ENCODE measurements around the gene CTNNA2.

Gene CTNNA2

DNA sequence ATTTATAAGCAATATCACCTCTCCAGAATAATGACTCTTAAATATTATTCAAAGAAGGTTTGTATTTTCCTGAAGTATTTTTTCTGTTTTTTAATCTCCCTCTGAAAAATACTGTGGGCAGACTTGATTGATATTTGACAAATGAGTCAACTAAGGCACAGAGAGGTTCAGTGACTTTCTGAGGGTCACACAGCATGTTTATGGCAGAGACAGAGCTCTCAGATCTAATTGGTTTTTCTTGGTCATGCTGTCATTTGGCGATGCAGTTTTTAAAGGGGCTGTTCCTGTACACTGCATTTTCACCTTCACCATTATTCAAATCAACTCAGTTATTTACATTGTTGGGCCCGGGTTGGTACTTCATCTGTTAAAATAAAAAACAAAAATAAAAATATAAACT lies 527.4 kb downstream of the CTNNA2 start:
- Histone ChIP-seq H3K4me1 (ENCODE audit: control insufficient read depth, insufficient read depth, low read depth, low read length) (no peaks in the 10 kb centered on the region), H3K4me2 (ENCODE audit: low read length, poor library complexity, severe bottlenecking) (no peak overlapping the region), H3K4me3 (ENCODE audit: insufficient read depth in 1 of 2, low read depth in 1 of 2, low read length in 2 of 2) (no peak overlapping the region), H2AK5ac (ENCODE audit: low read length, severe bottlenecking) (no peak overlapping the region), H3K36me3 (ENCODE audit: control insufficient read depth in 1 of 2, insufficient read depth in 2 of 2, low read depth in 1 of 2, low read length in 2 of 2) (no peaks in the 10 kb centered on the region), H3K23ac (ENCODE audit: low read length in 2 of 2) (no peak overlapping the region), H3K27me3 (ENCODE audit: control insufficient read depth in 1 of 2, insufficient read depth in 1 of 2, low read length in 2 of 2) (no peaks in the 10 kb centered on the region), H3K4ac (ENCODE audit: low read depth in 1 of 2, low read length in 2 of 2) (no peak overlapping the region), H2BK120ac (ENCODE audit: low read depth, low read length) (no peak overlapping the region), H4K8ac (ENCODE audit: low read length) (no peak overlapping the region), H3K9me3 (ENCODE audit: control insufficient read depth, low read length) (no peaks in the 10 kb centered on the region), H2BK12ac (ENCODE audit: low read length in 2 of 2) (no peak overlapping the region), H2BK15ac (ENCODE audit: low read depth, poor library complexity, severe bottlenecking) (no peak overlapping the region), H3K27ac (ENCODE audit: low read length, poor library complexity, severe bottlenecking) (no peak overlapping the region), H2BK5ac (ENCODE audit: low read depth, low read length, poor library complexity, severe bottlenecking) (no peak overlapping the region), H3K14ac (ENCODE audit: low read length in 2 of 2) (no peak overlapping the region), H3K18ac (ENCODE audit: low read depth in 1 of 2, low read length in 2 of 2) (no peak overlapping the region), H3K9ac (ENCODE audit: low read length) (no peak overlapping the region), H2AFZ (ENCODE audit: low read depth, low read length) (no peak overlapping the region), H3K79me1 (replicated peaks; ENCODE audit: low read length, poor library complexity, severe bottlenecking) (no peaks in the 10 kb centered on the region), H4K91ac (ENCODE audit: low read length) (no peak overlapping the region)
- no peak for DNase-seq
- WGBS: 67% methylated on average over 1 of the region's 2 CpGs

DNA sequence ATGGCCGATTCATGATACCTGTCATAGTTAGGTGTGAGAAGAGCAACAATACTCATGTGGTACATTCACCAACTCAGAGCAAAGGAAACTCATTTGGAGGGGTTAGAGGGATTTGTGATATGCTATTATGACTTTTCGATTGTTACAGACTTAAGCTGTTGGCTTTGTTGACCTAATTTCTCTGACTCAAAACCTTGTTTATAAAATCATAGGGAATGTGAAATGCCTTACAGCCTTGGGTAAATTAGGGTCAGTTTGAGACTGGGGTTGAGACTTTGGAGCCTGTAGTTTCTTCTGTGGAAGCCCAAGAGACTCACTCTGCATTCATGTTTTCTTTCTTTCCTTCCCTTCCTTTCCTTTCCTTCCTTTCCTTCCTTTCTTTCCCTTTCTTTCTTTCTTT lies 529.8 kb downstream of the CTNNA2 start:
- no peak overlapping the region for H2BK5ac ChIP-seq (ENCODE audit: low read depth, low read length, poor library complexity, severe bottlenecking)
- no peaks in the 10 kb centered on the region for H3K36me3 ChIP-seq (ENCODE audit: control insufficient read depth in 1 of 2, insufficient read depth in 2 of 2, low read depth in 1 of 2, low read length in 2 of 2)
- no peak overlapping the region for H2BK15ac ChIP-seq (ENCODE audit: low read depth, poor library complexity, severe bottlenecking)
- no peak overlapping the region for H2AK5ac ChIP-seq (ENCODE audit: low read length, severe bottlenecking)
- H2BK12ac ChIP-seq (ENCODE audit: low read length in 2 of 2): no peak overlapping the region
- H3K4me1 ChIP-seq (ENCODE audit: control insufficient read depth, insufficient read depth, low read depth, low read length): no peaks in the 10 kb centered on the region
- no peak overlapping the region for H3K9ac ChIP-seq (ENCODE audit: low read length)
- no peak overlapping the region for H4K8ac ChIP-seq (ENCODE audit: low read length)
- H2BK120ac ChIP-seq (ENCODE audit: low read depth, low read length): no peak overlapping the region
- no peak overlapping the region for H3K18ac ChIP-seq (ENCODE audit: low read depth in 1 of 2, low read length in 2 of 2)
- no peaks in the 10 kb centered on the region for H3K27me3 ChIP-seq (ENCODE audit: control insufficient read depth in 1 of 2, insufficient read depth in 1 of 2, low read length in 2 of 2)
- WGBS: 82% methylated on average over 2 of the region's 2 CpGs
- no peak overlapping the region for H2AFZ ChIP-seq (ENCODE audit: low read depth, low read length)
- H3K4me3 ChIP-seq (ENCODE audit: insufficient read depth in 1 of 2, low read depth in 1 of 2, low read length in 2 of 2): no peak overlapping the region
- H3K14ac ChIP-seq (ENCODE audit: low read length in 2 of 2): no peak overlapping the region
- no peaks in the 10 kb centered on the region for H3K79me1 ChIP-seq (replicated peaks; ENCODE audit: low read length, poor library complexity, severe bottlenecking)
- no peak overlapping the region for H3K23ac ChIP-seq (ENCODE audit: low read length in 2 of 2)
- DNase-seq: no peak
- no peak overlapping the region for H3K4me2 ChIP-seq (ENCODE audit: low read length, poor library complexity, severe bottlenecking)
- no peak overlapping the region for H4K91ac ChIP-seq (ENCODE audit: low read length)
- H3K9me3 ChIP-seq (ENCODE audit: control insufficient read depth, low read length): no peaks in the 10 kb centered on the region
- no peak overlapping the region for H3K27ac ChIP-seq (ENCODE audit: low read length, poor library complexity, severe bottlenecking)
- no peak overlapping the region for H3K4ac ChIP-seq (ENCODE audit: low read depth in 1 of 2, low read length in 2 of 2)

DNA sequence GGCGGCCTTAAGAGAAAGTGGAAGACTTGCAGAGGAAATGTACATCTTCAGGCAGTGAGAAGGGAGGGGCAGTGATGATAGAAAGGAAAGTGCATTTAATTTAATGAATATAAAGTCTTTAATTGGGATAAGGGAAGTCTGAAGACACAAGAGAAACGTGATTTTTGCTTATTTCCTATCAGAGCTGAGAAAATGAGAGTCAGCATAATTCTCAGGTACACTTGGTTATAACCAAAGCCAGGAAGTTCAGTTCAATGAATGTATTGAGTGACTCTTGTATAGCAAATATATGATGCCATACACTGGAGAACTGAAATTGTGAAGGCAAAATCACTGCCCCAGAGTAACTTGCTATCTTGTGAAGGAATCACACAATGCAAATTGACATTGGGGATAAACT lies 535.4 kb downstream of the CTNNA2 start:
- 59% methylated on average over 2 of the region's 2 CpGs for WGBS
- H2BK5ac ChIP-seq (ENCODE audit: low read depth, low read length, poor library complexity, severe bottlenecking): no peak overlapping the region

DNA sequence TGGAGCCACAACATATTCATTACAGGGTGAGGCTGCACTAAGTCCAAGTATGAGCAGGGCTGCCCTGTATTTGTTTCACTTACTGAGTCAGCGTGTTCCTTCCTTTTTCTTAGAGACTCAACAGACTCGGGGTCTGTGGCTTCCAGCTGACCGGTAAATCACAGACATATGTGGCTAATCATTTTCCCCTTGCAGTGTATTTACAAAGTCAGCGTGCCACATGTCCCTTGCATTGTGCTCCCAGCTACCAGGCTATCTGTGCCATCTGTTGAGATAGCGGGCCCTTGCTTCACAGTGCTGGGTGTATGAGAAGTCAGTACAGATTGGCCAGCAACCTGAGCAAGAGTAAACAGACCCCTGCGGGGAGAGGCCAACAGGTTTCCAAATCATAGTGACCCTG lies 537.4 kb downstream of the CTNNA2 start:
- Histone ChIP-seq H3K4me3 (ENCODE audit: insufficient read depth in 1 of 2, low read depth in 1 of 2, low read length in 2 of 2) (no peak overlapping the region), H3K4me2 (ENCODE audit: low read length, poor library complexity, severe bottlenecking) (no peak overlapping the region), H2BK120ac (ENCODE audit: low read depth, low read length) (no peak overlapping the region), H2BK5ac (ENCODE audit: low read depth, low read length, poor library complexity, severe bottlenecking) (no peak overlapping the region), H2AK5ac (ENCODE audit: low read length, severe bottlenecking) (no peak overlapping the region), H3K27me3 (ENCODE audit: control insufficient read depth in 1 of 2, insufficient read depth in 1 of 2, low read length in 2 of 2) (peaks cover 0 to 3% of the 10 kb centered on the region in 2 experiments), H3K79me1 (replicated peaks; ENCODE audit: low read length, poor library complexity, severe bottlenecking) (no peaks in the 10 kb centered on the region), H2BK15ac (ENCODE audit: low read depth, poor library complexity, severe bottlenecking) (no peak overlapping the region), H4K91ac (ENCODE audit: low read length) (no peak overlapping the region), H3K9me3 (ENCODE audit: control insufficient read depth, low read length) (no peaks in the 10 kb centered on the region), H3K4me1 (ENCODE audit: control insufficient read depth, insufficient read depth, low read depth, low read length) (no peaks in the 10 kb centered on the region), H3K9ac (ENCODE audit: low read length) (no peak overlapping the region), H3K23ac (ENCODE audit: low read length in 2 of 2) (no peak overlapping the region), H3K36me3 (ENCODE audit: control insufficient read depth in 1 of 2, insufficient read depth in 2 of 2, low read depth in 1 of 2, low read length in 2 of 2) (no peaks in the 10 kb centered on the region), H4K8ac (ENCODE audit: low read length) (no peak overlapping the region), H3K27ac (ENCODE audit: low read length, poor library complexity, severe bottlenecking) (no peak overlapping the region), H2AFZ (ENCODE audit: low read depth, low read length) (no peak overlapping the region), H3K18ac (ENCODE audit: low read depth in 1 of 2, low read length in 2 of 2) (no peak overlapping the region), H3K14ac (ENCODE audit: low read length in 2 of 2) (no peak overlapping the region), H2BK12ac (ENCODE audit: low read length in 2 of 2) (no peak overlapping the region), H3K4ac (ENCODE audit: low read depth in 1 of 2, low read length in 2 of 2) (no peak overlapping the region)
- no peak for DNase-seq
- 77% methylated on average over 6 of the region's 6 CpGs for WGBS

More for the DNA sequence above, 535.4 kb downstream of the CTNNA2 start:
- Histone ChIP-seq H3K4me2 (ENCODE audit: low read length, poor library complexity, severe bottlenecking) (no peak overlapping the region), H4K91ac (ENCODE audit: low read length) (no peak overlapping the region), H2BK15ac (ENCODE audit: low read depth, poor library complexity, severe bottlenecking) (no peak overlapping the region), H3K14ac (ENCODE audit: low read length in 2 of 2) (no peak overlapping the region), H3K27ac (ENCODE audit: low read length, poor library complexity, severe bottlenecking) (no peak overlapping the region), H2AK5ac (ENCODE audit: low read length, severe bottlenecking) (no peak overlapping the region), H3K27me3 (ENCODE audit: control insufficient read depth in 1 of 2, insufficient read depth in 1 of 2, low read length in 2 of 2) (peaks cover 0 to 3% of the 10 kb centered on the region in 2 experiments), H3K4me1 (ENCODE audit: control insufficient read depth, insufficient read depth, low read depth, low read length) (no peaks in the 10 kb centered on the region), H3K23ac (ENCODE audit: low read length in 2 of 2) (no peak overlapping the region), H3K9me3 (ENCODE audit: control insufficient read depth, low read length) (no peaks in the 10 kb centered on the region), H4K8ac (ENCODE audit: low read length) (no peak overlapping the region), H3K36me3 (ENCODE audit: control insufficient read depth in 1 of 2, insufficient read depth in 2 of 2, low read depth in 1 of 2, low read length in 2 of 2) (no peaks in the 10 kb centered on the region), H3K4ac (ENCODE audit: low read depth in 1 of 2, low read length in 2 of 2) (no peak overlapping the region), H3K4me3 (ENCODE audit: insufficient read depth in 1 of 2, low read depth in 1 of 2, low read length in 2 of 2) (no peak overlapping the region), H3K9ac (ENCODE audit: low read length) (no peak overlapping the region), H2BK12ac (ENCODE audit: low read length in 2 of 2) (no peak overlapping the region), H3K18ac (ENCODE audit: low read depth in 1 of 2, low read length in 2 of 2) (no peak overlapping the region), H2BK120ac (ENCODE audit: low read depth, low read length) (no peak overlapping the region), H2AFZ (ENCODE audit: low read depth, low read length) (no peak overlapping the region), H3K79me1 (replicated peaks; ENCODE audit: low read length, poor library complexity, severe bottlenecking) (no peaks in the 10 kb centered on the region)
- no peak for DNase-seq
